ENCODE measurements around the gene SAPCD1.

SAPCD1 gene

DNA sequence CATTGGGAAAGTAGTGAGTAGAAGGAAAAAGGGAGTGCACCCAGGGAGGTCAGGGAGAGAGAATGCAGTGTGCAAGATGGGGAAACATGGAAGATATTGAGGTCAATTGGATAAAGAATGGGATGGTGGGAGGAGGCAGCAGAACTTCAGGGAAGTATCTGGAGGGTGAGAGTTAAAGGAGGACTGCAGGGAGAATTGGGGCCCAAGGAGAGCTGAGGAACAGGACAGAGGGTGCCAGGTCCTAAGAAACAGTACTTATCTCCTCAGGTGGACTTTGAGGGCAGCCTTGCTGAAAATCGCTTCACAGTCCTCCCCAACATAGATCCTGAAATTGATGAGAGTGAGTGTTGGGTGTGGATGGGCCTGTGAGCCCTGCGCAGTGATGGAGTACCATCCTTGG is 4.2 kb upstream of the SAPCD1 start:
- no peak for DNase-seq

- no peak for DNase-seq
Observed at GRCh38 chr6:31760790-31761189, 1.7 kb upstream of the SAPCD1 start.

DNA sequence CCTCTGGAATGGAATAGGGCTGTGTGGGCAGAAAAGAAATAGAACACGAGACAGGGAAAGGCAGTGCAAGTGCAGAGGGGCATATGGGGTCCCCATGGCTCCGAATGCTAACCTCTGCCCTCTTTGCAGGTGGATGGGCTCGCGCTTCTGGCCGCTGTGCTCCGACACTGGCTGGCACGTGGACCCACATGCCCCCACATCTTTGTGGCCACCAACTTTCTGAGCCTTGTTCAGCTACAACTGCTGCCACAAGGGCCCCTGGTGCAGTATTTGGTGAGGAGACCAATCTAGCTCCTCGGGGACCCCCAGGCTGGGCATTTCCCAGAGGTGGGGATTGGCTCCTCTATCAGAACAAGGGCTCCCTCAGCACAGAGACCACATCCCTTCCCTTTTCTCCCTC is 1.1 kb upstream of the SAPCD1 start:
- no peak for DNase-seq

GRCh38 chr6:31762878-31763618 is 592 bp downstream of the SAPCD1 start:
- no peak for DNase-seq

GRCh38 chr6:31763619-31763940 is 1.1 kb downstream of the SAPCD1 start:
- no peak for DNase-seq

DNA sequence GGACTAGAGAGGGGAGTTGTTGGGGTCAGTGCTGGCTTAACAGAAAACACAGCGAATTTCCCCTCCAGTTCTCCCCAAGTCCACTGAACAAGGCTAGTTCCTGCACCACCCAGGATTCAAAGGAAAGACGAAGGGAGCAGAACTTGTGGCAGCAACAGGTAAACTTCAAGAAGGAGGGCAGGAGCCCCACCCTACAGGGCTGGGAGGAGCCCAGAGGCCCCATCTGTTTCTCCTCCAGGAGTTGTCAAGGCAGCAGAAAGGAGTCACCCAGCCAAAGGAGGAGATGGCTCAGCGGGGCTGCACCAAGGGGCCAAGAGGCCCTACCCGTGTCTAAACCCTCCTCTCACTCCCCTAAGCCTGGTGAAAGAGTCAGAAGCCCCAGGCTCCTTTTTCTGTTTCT is 1.7 kb downstream of the SAPCD1 start:
- no peak for DNase-seq

- no peak for DNase-seq
Observed at GRCh38 chr6:31765559-31765909, 3.1 kb downstream of the SAPCD1 start.

DNA sequence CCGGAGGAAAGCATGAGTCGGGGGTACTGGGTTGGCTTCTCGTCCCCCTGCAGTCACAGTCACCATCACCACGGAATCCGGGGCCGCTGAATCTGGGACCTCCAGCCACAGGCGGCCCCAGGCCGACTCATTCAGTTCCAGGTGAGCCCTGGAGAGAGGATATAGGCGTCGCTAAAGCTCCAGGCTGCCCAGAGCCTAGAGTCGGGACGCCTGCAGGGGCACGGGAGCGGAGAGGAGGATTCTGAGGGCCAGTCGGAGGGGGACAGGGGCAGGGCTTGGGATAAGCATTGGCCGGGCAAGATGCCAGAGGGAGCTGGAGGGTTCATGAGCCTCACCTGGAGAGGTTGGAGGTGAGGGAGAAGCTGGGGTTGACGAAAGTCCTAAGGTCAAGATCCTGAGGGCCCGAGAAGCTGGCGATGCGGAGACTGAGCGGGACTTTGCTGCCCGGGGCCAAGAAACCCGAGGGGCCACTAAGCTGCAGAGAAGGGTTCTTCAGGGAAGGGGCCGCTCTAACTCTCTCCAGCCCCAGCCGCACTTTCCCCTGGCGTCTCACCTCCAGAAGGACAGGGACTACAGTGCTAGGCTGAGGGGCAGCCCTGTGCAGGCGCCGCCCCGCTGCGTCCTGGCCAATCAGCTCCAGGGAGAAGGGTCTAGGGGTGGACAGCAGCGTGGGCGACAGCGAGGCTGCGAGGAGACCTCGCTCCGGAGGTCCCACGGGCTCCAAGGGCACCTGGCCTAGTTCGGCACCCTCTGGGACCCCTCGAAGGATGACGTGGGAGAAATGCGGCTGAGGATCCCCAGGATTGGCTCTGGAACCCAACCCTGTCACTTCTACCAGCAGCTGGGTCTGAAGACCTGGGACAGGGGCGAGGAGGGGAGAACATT is 3.7 kb downstream of the SAPCD1 start:
- no peak for DNase-seq

GRCh38 chr6:31767096-31767645 is 4.7 kb downstream of the SAPCD1 start:
- no peak for DNase-seq

DNA sequence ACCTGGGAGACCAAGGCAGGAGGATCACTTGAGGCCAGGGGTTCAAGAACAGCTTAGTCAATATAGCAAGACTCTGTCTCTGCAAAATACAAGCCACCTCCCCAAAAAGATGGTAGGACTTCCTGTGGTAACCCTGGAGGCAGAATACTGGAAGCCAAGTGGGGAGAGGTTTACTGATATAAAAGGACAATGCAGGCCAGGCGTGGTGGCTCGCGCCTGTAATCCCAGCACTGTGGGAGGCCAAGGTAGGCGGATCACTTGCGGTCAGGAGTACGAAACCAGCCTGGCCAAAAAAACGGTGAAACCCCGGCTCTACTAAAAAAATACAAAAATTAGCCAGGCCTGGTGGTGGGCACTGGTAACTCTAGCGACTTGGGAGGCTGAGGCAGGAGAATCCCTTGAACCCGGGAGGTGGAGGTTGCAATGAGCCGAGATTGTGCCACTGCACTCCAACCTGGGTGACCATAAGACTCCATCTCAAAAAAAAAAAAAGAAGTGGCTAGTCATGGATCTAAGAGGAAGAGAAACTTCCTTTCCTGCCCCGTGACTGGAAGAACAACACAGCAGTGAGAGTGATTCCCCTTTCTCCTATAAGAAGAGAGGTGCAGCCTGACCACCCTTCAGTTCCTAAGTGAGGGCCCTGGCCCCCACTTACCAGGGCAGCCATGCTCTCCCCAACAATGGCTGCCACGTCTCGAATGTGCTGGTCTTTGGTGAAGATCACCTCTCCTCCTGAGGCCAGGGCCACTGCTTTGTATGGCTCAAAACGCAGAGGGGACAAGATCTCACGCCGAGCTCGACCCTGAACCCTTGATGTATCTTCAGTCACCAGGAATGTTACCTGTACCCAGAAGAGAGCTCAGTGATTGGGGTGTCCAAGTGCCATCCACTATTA is 6.2 kb downstream of the SAPCD1 start:
- DNase-seq = no peak

DNA sequence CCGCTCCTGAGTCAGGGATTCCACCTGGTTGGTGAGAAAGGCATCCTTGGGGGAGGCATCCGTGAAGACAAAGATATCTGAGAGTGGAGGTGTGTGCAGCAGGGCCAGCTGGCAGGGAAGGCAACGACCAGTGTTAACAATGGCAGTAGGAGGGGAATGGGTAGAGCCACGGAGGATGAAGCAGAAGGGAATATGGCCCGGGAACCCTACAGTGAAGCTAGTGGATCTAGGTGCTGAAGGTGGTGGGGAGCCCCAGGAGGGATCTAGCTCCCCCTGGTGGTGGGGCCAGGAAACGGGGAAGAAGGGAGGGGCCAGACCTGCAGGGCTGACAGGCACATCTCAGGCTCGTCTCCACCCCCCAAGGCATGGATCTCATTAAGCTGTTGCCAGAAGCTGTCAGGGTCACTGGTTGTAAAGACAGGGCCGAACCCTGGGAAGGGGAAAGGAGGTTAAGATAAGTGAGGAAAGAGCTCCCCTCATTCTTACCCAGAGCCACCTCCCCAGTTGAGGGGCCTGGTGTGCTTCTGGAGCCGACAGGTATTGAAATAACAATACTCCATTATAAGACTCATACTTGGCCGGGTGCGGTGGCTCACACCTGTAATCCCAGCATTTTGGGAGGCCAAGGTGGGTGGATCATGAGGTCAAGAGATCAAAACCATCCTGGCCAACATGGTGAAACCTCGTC is 7.4 kb downstream of the SAPCD1 start:
- DNase-seq = no peak

DNA sequence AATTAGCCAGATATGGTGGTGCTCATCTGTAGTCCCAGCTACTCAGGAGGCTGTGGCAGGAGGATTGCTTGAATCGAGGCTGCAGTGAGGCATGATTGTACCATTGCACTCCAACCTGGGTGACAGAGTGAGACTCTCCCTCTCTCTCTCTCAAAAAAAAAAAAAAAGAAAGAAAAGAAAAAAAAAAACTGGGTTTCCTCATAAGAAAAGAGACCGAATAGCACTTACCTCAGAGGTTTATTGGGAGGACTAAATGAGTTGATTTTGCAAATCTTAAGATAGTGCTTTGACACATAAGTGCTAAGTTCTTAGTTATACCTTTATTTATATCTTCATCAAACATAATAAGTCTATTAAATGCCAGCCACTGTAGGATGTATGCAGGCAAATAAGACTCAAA is 8.4 kb downstream of the SAPCD1 start:
- no peak for DNase-seq

DNA sequence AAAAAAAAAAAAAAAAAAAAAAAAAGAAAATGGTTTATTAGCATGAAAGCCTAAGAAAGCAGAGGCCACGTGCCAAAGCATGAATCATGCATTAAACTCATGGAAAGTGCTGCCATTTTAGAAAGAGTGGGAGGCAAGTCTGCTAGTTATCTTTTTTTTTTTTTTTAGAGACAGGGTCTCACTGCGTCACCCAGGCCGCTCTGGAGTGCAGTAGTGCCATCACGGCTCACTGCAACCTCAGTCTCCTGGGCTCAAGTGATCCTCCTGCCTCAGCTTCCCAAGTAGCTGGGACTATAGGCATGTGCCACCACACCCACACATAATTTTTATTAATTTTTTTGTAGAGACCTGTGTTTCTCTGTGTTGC is 9.5 kb downstream of the SAPCD1 start:
- DNase-seq = no peak

GRCh38 chr6:31775184-31775583 is 12.7 kb downstream of the SAPCD1 start:
- no peak for DNase-seq

- no peak for DNase-seq
Observed at GRCh38 chr6:31775633-31776484, 13.4 kb downstream of the SAPCD1 start.

- no peak for DNase-seq
Observed at GRCh38 chr6:31776485-31776988, 14.1 kb downstream of the SAPCD1 start.

- DNase-seq = peak; percentile 62
Observed at GRCh38 chr6:31776989-31777666, 14.7 kb downstream of the SAPCD1 start, which contains the start of gene VWA7. Gene VWA7 (minus strand): TSS chr6:31777328. CDS start chr6:31776779, 549 bp downstream.

GRCh38 chr6:31777667-31778050 is 15.2 kb downstream of the SAPCD1 start:
- no peak for DNase-seq

GRCh38 chr6:31778193-31778592 is 15.7 kb downstream of the SAPCD1 start:
- DNase-seq = no peak

GRCh38 chr6:31778999-31779885 is 16.8 kb downstream of the SAPCD1 start:
- no peak for DNase-seq

All from right hindlimb (tissue), 1 donor.